Uterus (tissue), 4 donors: ENCODE results near the gene SIM2. TPM values are rescaled to one million over a fixed set of nuclear protein-coding genes. Genes with fewer than 3 reads are reported as not detected.

Experiments used
- DNase-seq, 2 donors: peaks; one replicate each; pipeline ENCODE4 v3.0.0-alpha.2; 2019 to 2020
- H3K27ac ChIP-seq, 2 donors: fragments of 200-600 bp; sonication (generic); 1 replicate in 1 of 2; 2 replicates in 1 of 2; pipeline ENCODE4 v1.5.1; 2016 to 2018
- H3K27me3 ChIP-seq, 2 donors: fragments of 200-600 bp; sonication (generic); one replicate each; pipeline ENCODE4 v1.5.1; 2018 to 2019; ENCODE audit warnings: control low read depth in 1 of 2
- H3K36me3 ChIP-seq, 2 donors: fragments of 200-600 bp; sonication (generic); one replicate each; pipeline ENCODE4 v1.5.1; 2019; ENCODE audit warnings: control low read depth in 1 of 2
- H3K4me1 ChIP-seq, 2 donors: fragments of 200-600 bp; sonication (generic); one replicate each; pipeline ENCODE4 v1.5.1; 2018 to 2019; ENCODE audit warnings: control low read depth in 1 of 2
- H3K4me3 ChIP-seq, 2 donors: fragments of 200-600 bp; sonication (generic); 1 replicate in 1 of 2; 2 replicates in 1 of 2; pipeline ENCODE4 v1.5.1; 2018 to 2019; ENCODE audit warnings: mild to moderate bottlenecking in 1 of 2
- H3K9me3 ChIP-seq, 2 donors: fragments of 200-600 bp; sonication (generic); one replicate each; pipeline ENCODE4 v1.5.1; 2019; ENCODE audit warnings: control low read depth in 1 of 2
- CTCF ChIP-seq, 4 experiments: fragments of 200-600 bp in 2 of 4; fragments of 450-650 bp in 2 of 4; sonication (generic) in 2 of 4; IDR thresholded peaks; one replicate each; pipeline ENCODE4 v1.5.1; 2016 to 2019; ENCODE audit warnings: antibody characterized with exemption in 4 of 4, mild to moderate bottlenecking in 2 of 4, moderate library complexity in 1 of 4
- POLR2A ChIP-seq, 2 donors: fragments of 450-650 bp; IDR thresholded peaks; one replicate each; pipeline ENCODE4 v1.6.1; 2016; ENCODE audit warnings: antibody characterized with exemption in 2 of 2, mild to moderate bottlenecking in 1 of 2, moderate library complexity in 1 of 2
- intact Hi-C: fragments of 100-400 bp; cut with DNase I; formaldehyde crosslinking; loops from one replicate; pipeline ENCODE4 v1.15.1; 2023; ENCODE audit warnings: low total_unique reads
- total RNA-seq, 4 donors: library from RNA; depleted of rRNA in 3 of 4; stranded (reverse); fragments of >200 nt in 3 of 4; gene quantifications; one replicate each; pipeline versions ENCODE4 v1.1.0 to v1.2.4, GENCODE V29; 2014 to 2023
- donor health status: DM: yes; HTN: yes; CAD: no.

The SIM2 gene
- total RNA-seq, 4 donors from 2014 or later, result 0.21 to 0.59 TPM; not detected in 2

GRCh38 chr21:36697851-36698384 lies 997 bp upstream of the SIM2 start:
- no peak for DNase-seq
- TF ChIP-seq CTCF (IDR thresholded peaks at IDR 0.05), result no peak
- TF ChIP-seq POLR2A (IDR thresholded peaks at IDR 0.05), result no peak
- Histone ChIP-seq H3K9me3 (no peaks in the 10 kb centered on the region), H3K27me3 (peaks cover 17 to 87% of the 10 kb centered on the region in 2 donors), H3K27ac (no peak overlapping the region), H3K36me3 (no peaks in the 10 kb centered on the region), H3K4me1 (peaks cover 0 to 35% of the 10 kb centered on the region in 2 donors), H3K4me3 (no peak overlapping the region)
- intact Hi-C loops, result no loop called here

- Histone ChIP-seq H3K27ac (no peak overlapping the region), H3K27me3 (peaks cover 17 to 87% of the 10 kb centered on the region in 2 donors), H3K36me3 (no peaks in the 10 kb centered on the region), H3K9me3 (no peaks in the 10 kb centered on the region), H3K4me3 (peak overlapping the region in 1 of 2 donors; percentile 23), H3K4me1 (peaks cover 0 to 35% of the 10 kb centered on the region in 2 donors)
- intact Hi-C loops, result no loop called here
- TF ChIP-seq CTCF (IDR thresholded peaks at IDR 0.05) (no peak), POLR2A (IDR thresholded peaks at IDR 0.05) (no peak)
- no peak for DNase-seq
These were observed 432 bp upstream of the SIM2 start for GRCh38 chr21:36698385-36698980.

GRCh38 chr21:36699546-36700294 lies 805 bp downstream of the SIM2 start:
- Histone ChIP-seq H3K4me3 (peak overlapping the region in 1 of 2 donors; percentile 23), H3K36me3 (no peaks in the 10 kb centered on the region), H3K27me3 (peaks cover 22 to 85% of the 10 kb centered on the region in 2 donors), H3K9me3 (no peaks in the 10 kb centered on the region), H3K4me1 (peaks cover 0 to 35% of the 10 kb centered on the region in 2 donors), H3K27ac (no peak overlapping the region)
- intact Hi-C loops, result no loop called here
- TF ChIP-seq POLR2A (IDR thresholded peaks at IDR 0.05) (no peak), CTCF (IDR thresholded peaks at IDR 0.05) (no peak)
- no peak for DNase-seq

GRCh38 chr21:36700295-36700970 lies 1.5 kb downstream of the SIM2 start:
- no peak for DNase-seq
- peaks cover 0 to 35% of the 10 kb centered on the region in 2 donors for H3K4me1 ChIP-seq
- intact Hi-C loops, result no loop called here
- peaks cover 26 to 85% of the 10 kb centered on the region in 2 donors for H3K27me3 ChIP-seq
- H3K4me3 ChIP-seq, result no peak overlapping the region
- no peaks in the 10 kb centered on the region for H3K9me3 ChIP-seq
- H3K36me3 ChIP-seq, result no peaks in the 10 kb centered on the region
- no peak for TF ChIP-seq POLR2A (IDR thresholded peaks at IDR 0.05)
- TF ChIP-seq CTCF (IDR thresholded peaks at IDR 0.05), result no peak
- no peak overlapping the region for H3K27ac ChIP-seq
